ENCODE results near the gene POU2F3.
A peak's percentile ranks its signal among the peaks of the same experiment; 100 is the strongest.
"Not testable (repeated sequence)": the region's sequence is repeated elsewhere in the genome, so short reads cannot be mapped to it uniquely, and the experiment has no call there.

POU2F3 gene

DNA sequence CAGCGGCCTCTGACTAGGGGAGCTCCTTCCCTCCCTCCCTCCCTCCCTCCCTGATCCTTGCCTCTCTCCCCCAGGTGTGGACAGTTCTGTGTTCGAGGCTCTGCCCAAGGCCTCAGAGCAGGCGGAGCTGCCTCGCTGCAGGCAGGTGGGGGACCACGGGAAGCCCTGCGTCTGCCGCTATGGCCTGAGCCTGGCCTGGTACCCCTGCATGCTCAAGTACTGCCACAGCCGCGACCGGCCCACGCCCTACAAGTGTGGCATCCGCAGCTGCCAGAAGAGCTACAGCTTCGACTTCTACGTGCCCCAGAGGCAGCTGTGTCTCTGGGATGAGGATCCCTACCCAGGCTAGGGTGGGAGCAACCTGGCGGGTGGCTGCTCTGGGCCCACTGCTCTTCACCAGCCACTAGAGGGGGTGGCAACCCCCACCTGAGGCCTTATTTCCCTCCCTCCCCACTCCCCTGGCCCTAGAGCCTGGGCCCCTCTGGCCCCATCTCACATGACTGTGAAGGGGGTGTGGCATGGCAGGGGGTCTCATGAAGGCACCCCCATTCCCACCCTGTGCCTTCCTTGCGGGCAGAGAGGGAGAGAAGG is 11.1 kb upstream of the POU2F3 start:
- no peak for DNase-seq

DNA sequence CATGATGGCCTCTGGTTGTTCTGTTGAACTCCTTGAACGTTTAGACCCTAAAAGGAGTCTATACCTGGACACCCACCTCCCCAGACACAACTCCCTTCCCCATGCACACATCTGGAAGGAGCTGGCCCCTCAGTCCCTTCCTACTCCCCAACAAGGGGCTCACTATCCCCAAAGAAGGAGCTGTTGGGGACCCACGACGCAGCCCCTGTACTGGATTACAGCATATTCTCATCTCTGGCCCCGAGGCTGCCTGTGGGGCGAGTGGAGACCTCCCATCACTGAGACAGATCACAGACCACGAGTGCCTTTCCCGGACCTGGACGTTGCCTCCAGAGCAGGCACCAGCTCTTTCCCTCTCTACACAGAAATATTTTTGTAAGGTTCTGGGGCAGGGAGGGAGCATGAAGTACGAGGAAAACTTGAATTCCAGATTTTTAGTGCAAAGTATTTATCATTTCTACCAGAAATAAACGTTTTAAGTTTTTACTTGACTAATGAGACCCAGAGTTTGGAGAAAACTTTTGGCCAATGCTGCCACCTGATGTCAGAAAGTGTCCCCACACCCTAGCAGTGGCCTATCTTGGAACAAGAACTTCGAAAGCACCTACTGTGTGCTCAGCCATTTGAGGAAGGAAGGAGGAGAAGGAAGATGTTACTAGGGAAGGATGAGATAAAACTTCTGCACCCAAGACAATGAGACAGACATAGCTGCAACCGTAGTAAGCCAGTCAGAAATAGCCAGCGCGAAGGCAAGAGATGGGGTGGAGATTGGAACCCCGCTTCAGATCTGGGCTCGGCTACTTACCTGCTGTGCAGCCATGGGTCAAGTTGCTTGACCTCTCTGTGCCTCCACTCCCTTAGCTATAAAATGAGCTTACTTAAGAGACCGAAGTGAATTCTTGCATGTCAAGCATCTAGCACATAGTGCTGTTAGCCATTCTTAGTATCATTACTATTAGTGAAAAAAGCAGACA is 10.2 kb upstream of the POU2F3 start:
- DNase-seq, result peak; percentile 10

DNA sequence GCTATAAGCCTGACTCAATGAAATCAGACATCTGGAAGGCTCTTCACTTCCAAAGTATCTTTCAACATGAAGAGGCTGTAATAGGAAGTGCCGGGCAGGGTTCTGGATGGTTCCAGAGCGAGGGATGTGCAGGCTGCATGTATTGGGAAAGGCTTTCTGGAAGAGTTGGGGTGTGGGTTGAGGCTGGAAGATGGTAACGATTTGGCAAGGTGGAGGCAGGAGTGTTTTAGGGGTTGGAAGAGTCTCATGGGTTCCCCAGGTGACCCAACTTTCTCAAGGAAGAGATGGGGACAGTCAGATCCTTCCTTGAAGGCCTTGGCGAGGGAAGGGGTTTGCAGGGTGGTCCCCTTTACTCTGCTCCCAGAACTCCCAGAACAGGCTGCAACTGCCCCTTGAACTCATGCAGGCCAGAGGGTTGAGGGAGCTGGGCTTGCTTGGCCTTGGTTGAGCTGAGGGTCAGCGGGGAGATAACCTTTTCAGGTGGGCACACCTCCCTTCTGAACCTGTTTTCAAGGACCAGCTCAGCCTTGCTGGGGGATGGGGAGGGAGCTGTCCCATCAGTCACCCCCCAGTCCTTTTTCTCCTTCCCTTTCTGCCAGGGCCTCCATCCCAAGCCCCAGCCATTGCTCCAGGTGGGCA is 9.4 kb upstream of the POU2F3 start:
- no peak for DNase-seq

DNA sequence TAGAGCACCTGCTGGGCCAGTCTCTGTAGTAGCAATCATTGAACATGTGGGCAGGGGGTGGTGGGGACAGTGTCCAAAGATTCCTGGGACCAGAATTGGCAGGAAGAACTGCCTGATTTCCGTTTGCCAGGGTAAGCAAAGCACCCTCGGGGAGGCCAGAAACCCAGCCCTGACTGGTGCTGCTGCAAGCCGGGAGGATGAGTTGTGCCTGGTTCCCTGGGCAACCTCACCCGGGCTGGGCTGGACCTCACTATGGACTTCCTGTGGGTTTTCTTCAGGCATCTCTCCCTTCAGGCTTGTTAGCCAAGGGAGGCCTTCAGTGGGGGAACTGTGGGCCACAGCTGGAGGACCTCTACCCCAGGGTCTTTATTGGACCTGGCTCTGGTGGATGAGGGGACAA is 8.0 kb upstream of the POU2F3 start:
- DNase-seq, result no peak

DNA sequence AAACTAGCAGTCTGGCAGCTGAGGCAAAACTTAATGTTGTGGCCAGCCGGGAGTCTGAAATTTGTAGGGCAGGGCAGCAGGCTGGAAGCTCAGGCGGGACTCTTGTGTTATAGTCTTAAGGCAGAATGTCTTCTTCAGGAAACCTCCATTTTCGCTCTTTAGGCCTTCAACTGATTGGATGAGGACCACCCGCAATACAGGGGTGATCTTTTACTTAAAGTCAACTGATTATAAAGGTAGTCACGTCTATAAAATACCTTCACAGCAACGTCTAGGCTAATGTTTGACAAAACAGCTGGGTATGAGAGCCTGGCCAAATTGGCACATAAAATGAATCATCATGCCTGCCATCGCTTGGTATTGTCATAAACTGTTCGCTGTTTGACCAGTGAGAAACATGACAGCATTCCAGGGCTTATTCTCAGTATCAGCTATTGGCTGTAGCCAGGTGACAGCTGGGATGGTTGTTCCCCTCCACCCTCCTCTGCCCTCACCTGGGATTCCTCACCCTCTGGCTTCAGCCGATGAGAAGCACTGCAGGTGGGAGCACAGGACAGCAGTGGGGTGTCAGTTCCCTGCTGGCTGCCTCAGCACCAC is 6.6 kb upstream of the POU2F3 start:
- DNase-seq, result no peak

DNA sequence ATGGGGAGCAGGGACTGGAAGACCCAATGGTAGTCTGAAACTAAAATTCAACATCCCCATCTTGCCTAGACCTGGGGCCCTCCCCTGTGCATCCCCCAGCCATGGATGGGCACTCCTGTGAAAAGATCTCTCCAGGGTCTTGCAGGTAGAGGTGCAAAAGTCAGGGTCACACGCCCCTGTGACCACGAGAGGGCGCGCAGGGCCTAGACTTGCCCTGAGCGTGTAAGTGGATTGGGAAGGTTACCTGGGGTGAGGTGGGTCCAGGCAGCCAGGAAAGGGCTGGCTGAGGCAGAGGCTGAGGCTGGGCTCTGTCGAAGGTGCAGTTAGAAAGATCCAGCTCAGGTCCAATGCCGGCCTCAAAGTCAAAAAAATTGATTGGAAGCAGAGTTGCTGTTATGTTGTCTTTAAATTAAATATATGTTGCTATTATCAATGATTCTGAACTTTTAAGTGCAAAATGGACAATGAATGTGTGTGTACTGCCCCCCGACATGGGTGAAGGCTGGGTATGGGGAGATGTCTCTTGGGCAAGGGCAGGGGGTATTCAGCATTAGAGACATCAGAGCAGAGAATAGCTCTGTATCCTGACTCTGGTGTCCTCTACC is 4.8 kb upstream of the POU2F3 start:
- peak; percentile 78 for DNase-seq

DNA sequence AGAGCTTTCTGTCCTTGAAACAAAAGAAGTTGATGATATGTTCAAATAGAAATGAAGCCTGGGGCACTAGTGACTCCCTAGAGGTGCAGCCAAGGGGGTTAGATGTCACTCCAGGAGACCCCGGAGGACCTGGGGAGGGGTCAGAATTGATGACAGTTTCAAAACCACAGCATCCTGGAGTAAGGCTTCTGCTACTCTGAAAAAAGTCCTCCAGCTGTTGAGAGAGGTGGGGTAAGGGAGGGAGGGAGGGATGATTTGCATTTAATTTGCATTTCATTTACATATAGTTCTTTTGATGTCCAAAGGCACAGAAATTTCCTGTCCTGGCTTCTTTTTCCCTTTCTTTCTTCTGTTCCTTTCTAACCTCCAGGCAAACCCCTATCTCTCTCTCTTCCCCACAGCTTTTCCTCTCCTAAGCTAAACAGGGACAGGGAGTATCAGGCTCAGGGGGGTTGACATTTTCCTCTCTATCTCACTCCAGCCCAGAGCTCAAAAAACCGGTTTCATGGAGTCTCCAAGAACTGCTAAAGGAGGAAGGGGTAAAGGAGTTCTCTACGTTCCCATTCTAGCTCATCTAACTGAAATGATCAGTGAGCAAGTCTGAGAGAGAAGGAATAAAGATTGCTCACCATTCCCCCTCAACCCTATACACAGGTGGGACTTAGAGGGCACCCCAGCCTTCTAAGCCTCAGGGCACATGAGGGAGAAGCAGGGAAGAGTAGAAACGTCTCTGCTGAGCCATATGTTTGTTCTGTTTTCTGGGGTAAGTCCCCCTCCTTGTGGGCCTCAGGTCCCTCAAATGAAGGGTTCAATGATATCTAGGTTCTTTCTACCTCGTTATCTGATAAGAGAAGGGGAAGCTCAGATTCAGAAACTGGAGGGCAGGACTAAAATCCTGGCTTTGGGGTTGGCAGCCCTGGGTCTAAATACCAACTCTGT is 3.5 kb upstream of the POU2F3 start:
- DNase-seq, result no peak

DNA sequence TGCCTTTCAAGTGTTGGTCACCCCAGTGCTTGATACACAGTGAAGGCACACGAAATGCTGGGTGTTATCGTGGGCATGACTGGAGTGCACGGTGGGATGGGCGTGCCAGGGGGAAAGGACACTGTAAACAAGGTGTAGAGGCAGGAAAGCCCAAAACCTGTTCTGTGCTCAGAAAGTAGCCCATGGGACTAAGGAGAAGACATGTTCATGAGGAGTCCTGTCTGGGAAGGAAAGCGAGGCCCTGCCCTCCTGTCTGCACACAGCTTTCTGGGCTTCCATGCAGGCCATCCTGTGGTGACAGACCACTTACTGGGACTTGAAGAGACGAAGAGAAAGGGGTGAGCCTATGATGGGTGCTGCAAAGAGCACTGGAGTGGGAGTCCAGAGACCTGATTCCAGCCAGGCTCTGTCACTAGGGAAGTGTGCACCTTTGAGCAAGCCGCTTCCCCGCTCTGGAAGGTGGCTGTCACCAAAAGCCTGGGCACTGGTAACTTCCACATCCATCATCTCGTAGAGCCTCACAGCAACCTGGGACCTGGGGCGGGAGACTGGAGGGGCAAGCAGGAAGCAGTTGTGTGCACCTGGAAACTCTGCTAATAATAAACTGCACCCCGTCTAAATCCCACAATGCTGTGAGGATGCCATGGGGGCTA is 846 bp upstream of the POU2F3 start:
- no peak for DNase-seq

DNA sequence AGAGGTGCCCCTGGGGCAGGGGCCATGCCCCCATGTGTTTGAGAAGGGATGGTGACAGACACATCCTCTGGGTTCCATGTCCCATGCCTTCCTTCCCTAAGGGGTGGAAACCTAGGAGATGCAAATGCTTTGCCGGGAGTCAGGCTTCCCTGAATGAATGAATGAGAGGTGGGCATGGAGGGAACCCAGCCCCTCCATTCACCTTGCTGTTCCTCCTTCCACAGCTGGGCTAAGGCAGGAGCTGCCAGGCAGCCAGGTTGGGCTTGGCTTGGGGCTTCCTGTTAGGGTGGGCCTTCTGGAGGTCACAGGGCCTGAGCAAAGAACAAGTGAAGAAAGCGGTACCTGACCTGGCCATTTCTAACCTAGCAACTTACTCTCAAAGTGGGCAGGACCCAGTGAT is 926 bp downstream of the POU2F3 start:
- DNase-seq, result no peak

DNA sequence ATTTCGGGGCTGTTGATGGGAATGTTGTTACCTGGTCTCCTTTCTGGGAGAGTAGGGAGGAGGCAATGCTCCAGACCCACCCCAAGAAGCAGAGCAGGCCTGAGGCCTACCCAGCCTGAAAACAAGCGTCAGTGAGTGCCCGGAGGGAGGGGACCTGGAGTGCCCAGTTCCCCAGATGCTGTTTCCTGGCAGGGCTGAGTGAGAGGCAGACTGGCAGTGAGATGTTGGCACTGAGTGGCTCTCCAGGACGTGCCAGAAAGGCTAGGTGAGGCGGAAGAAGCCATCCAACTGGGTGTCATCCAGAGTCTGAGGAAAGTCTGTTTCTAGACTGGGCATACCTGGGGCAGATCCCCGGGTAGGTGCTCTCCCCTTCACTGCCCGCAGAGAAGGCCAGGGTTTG is 1.3 kb downstream of the POU2F3 start:
- no peak for DNase-seq

DNA sequence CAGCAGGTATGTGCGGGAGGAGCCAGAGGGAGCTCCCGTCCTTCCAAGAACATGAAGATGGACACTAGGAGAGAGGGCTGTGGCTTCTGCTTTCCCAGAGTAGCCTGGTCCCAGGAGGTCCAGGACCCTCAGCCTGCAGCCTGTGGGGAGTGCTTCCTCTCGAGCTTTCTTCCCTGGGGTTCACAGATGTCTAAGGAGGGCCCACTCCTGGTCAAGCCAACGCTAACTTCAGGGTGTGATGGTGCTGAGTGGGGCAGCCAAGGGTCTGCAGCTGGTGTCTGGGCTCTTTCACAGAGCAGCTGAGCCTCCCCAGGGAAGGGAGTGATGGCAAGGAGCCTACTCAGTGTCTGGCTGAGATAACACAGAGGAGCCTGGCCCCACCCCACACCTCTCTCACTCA is 3.3 kb downstream of the POU2F3 start:
- DNase-seq, result no peak

DNA sequence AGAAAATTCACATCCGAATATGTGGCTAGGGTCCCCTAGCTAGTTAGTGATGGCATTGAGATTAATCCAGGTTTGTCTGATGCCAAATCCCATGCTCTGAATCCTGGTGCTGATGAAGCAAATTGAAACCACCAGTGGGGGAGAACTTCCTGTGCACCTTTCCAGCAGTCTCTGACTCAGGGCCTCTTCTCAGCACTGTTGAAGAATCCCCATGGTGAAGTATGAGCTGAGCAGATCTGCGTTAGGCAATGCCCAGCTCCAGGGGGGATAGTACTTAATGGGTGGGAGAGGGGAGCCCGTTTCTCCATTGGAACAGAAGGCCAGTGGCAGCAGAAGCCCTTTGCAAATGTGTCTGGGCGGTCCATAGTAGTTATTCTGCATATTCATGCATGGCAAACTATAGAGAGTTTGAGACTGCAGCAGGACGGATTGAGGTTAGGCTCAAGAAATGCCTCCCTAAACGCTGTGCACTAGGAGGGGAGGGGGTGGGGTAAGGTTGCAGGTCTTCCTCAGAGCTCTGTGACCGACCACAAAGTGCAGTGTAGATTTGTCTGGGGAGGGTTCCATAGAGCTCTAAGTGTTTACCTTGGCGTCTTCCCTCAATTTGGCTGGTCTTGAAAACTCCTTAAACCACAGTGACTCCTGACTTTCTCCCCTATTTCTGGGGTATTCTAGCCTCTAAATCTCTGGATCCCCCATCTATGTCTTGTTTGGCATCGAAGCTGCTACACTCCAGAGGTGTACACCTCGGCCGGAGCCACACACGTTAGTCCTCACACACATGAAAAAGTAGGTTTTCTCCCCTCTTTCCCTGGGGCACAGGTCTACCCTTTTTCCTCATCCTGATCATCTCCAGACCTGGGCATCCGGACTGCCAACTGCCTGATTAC is 4.8 kb downstream of the POU2F3 start:
- no peak for DNase-seq

DNA sequence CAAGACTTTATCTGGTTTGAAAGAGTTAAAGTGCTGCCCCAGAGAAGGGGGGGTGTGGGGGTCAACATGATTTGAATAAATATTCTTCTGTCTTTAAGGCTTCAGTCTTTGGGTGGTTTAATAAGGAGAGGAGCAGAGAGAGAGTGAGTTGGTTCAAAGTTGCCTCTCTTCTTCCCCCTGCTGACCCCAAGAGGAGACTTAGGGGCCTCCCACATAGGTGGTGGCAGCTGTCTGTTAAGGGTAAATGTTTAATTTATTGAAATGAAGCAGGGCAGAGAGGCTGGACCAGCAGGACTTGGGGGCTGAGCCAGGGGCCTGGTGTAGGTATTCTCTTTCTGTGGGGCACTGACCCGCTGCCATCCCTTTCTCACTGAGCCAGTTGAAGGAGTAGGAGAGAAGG is 5.5 kb downstream of the POU2F3 start:
- no peak for DNase-seq

DNA sequence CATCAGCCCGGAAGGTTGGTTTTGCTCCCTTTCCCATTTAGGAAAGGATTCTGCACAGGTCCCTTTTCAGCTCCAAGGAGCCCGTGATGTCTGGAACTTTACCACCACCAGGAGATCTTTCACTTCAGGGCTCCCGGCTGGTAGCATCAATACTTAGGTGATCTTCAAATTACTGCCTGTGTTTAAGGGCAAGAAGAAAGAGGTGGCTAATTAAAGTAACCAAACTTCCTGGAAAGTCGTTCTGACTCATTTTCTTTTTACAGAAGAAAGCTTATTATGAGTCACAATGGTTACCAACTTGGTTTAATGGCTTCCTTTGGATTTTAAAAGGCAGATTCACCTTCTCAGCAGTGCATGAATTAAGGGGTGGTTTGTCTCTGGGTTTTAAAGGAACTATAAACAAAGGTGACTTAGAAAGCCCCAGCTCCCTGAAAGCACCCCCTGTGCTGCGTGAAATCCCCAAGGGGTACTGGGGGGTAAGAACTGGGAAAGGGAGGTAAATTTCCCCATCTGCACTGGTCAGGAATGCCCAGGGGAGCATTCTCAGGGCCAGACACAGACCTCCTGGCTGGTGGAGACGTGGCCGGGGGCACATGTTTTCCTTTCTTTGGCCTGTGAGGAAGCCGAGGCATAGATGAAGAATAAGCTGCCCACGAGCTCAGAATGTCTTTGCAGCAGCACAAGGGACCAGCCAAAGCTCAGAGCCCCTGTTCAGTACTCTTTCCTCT is 8.8 kb downstream of the POU2F3 start:
- no peak for DNase-seq

DNA sequence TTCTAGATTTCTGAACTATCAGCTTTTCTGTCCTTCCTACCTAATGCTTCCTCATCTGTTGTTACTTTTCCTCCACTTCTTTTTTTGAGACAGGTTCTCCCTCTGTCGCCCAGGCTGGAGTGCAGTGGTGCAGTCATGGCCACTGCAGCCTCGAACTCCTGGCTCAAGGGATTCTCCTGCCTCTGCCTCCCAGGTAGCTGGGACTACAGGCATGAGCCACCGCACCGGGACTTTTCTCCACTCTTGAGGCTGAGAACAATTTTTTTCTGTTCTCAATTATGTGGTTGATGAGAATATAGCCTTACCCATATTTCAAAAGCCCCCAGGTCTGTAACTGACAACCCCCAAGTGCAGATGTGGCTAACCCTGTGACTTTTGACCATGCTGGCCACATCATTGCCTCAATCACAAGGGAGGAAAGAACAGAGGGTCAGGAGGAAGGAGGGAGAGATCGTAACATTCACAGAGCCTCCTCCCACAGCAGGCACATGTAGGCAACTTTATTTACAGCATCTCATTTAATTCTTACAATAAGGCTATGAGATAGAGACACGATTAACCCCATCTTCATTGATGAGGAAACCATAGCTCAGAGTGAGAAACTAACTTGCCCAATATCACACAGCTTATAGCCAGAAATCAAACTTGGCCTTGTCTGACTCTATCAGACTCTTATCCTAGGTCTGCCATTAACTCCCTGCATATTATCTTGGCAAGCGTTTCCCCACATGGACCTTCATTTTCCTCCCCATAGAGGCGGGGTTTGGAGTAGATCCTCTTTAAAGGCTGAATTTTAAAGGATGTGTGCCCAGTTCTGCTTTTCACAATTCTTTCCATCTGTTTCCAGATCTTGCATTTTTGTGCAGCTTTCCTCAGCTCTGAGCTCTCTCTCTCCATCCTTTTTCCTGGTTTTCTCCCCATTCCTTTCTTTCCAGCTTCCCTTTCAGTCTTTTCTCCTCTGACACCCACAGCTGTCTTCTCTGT is 9.6 kb downstream of the POU2F3 start:
- no peak for DNase-seq

DNA sequence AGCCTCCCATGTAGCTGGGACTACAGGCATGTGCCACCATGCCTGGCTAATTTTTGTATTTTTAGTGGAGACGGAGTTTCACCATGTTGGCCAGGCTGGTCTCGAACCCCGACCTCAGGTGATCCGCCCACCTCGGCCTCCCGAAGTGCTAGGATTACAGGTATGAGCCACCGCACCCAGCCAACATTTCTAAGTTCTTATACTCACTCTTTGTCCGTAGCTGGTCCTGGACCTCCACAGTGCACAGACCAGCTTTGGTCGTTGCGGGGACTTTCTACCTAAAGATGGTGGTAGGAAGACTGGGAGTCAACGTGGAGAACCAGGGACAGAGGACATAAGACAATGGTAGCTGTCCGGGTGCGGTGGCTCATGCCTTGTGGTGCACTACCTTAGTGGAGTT is 13.4 kb downstream of the POU2F3 start:
- DNase-seq, result not testable (repeated sequence)

DNA sequence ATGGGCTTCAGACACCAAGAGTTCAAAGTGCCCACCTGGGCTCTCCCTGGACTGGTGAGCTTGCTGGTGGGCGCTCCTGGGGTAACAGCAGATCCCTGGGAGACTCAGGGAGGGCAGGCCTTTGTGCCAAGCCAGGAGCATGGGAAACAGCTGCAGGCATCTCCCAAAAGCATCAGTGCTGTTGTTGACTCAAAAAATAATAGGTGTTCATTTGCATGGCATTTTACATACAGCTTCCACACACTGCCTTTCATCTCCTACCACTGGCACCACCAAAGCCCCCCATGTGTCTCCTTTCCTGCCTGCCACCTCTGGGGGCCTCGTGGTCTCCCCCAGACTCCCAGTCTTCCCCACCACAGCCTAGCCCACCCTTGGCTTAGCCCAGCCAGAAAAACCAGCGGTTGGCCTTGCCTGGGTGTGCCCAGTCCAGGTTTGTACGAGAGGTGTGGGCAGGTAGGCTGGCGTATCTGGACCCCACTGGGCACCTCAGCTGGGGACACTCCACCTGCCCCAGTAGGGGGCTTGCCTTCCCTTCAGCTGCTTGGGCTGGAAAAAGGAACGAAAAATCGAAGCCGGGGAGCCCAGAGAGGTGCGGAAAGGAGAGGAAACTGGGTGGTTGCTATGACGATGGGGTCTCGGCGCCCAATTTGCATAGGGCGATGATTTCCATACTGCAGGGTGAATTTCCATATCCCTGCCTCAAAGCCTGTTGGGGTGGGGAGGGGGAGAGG is 15.0 kb downstream of the POU2F3 start:
- DNase-seq, result peak; percentile 54

DNA sequence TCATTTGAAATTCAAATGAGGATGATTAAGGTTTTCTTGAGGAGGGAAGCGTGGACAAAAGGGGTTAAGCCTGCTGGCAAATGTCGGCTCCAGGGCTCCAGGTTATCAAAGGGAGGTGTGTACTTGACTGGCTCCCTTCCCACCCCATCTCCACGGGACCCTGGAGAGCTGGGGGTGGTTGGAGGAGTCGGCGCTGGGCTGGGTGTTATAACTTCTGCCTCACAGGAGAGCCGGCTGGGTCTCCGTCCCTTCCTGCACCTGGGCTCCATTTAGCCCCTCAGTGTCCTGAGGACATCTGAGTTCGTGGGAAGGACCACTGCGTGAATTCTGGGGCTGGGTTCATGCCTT is 15.6 kb downstream of the POU2F3 start:
- DNase-seq, result peak; percentile 18

All from NCI-H345 (cell line).